HepG2 (cell line): ENCODE data around the gene ARHGAP45. TPM values are rescaled to one million over a fixed set of nuclear protein-coding genes. Genes with fewer than 3 reads are reported as not detected.

Experiments used
- HMGXB4 ChIP-seq, 2 experiments: sonication (generic) in 1 of 2; formaldehyde crosslinking in 1 of 2; IDR thresholded peaks; 2 replicates each; pipeline versions ENCODE4 v1.4.0 to v1.6.1; 2018 to 2020; ENCODE audit warnings: missing genetic modification reagents in 2 of 2, borderline replicate concordance in 1 of 2, low read depth in 1 of 2, mild to moderate bottlenecking in 1 of 2, missing biosample characterization in 1 of 2
- KDM5A ChIP-seq: fragments of 200-600 bp; sonication (generic); IDR thresholded peaks from 2 replicates; pipeline ENCODE4 v1.7.0; 2018; ENCODE audit warnings: antibody characterized with exemption, mild to moderate bottlenecking, low read length, borderline replicate concordance
- LRRFIP1 ChIP-seq: sonication (generic); formaldehyde crosslinking; conservative IDR thresholded peaks from 2 replicates; pipeline ENCODE4 v1.4.0; 2020; ENCODE audit warnings: missing genetic modification reagents
- NFE2 ChIP-seq: sonication (generic); formaldehyde crosslinking; IDR thresholded peaks from 2 replicates; pipeline ENCODE4 v1.4.0; 2020; ENCODE audit warnings: missing genetic modification reagents
- THAP9 ChIP-seq: sonication (generic); formaldehyde crosslinking; IDR thresholded peaks from 2 replicates; pipeline ENCODE4; 2020; ENCODE audit warnings: missing genetic modification reagents, mild to moderate bottlenecking, borderline replicate concordance
- U2AF2 ChIP-seq: fragments of 200-400 bp; formaldehyde crosslinking; IDR thresholded peaks from 2 replicates; pipeline ENCODE4 v1.6.1; 2017; ENCODE audit warnings: low read depth, mild to moderate bottlenecking, low read length
- ZNF30 ChIP-seq: sonication (generic); formaldehyde crosslinking; IDR thresholded peaks from 2 replicates; pipeline ENCODE4 v1.5.0; 2020; ENCODE audit warnings: mild to moderate bottlenecking, missing genetic modification reagents
- ZNF660 ChIP-seq: sonication (generic); formaldehyde crosslinking; IDR thresholded peaks from 2 replicates; pipeline ENCODE4 v1.5.1; 2020; ENCODE audit warnings: mild to moderate bottlenecking, low read depth, missing genetic modification reagents, borderline replicate concordance
- ZNF773 ChIP-seq: sonication (generic); formaldehyde crosslinking; IDR thresholded peaks from 2 replicates; pipeline ENCODE4 v1.4.0; 2020; ENCODE audit warnings: missing genetic modification reagents, borderline replicate concordance
- polyA plus RNA-seq, 8 experiments: library from polyadenylated mRNA; depleted of rRNA in 3 of 8; stranded (reverse) in 7 of 8; unstranded in 1 of 8; fragments of >200 nt; fragmentation: Illumina TruSeq in 4 of 8; extraction: Trizol in 4 of 8; gene quantifications; 2 replicates each; pipeline versions ENCODE4 v1.2.1 to v1.2.3, GENCODE V29; 2011 to 2016; ENCODE audit warnings: low read depth in 4 of 8, missing spikeins in 1 of 8, mixed read lengths in 1 of 8; ENCODE audit not compliant: insufficient read depth in 1 of 8
- total RNA-seq, 5 experiments: library from RNA; depleted of rRNA; stranded (reverse); fragments of >200 nt; fragmentation: Illumina TruSeq; extraction: Trizol; gene quantifications; 2 replicates each; pipeline ENCODE4 v1.2.3, GENCODE V29; 2016; ENCODE audit warnings: low read depth in 1 of 5
- TF ChIP-seq, protein P1 (sequence below), 2 experiments: fragments of 450-650 bp in 1 of 2; sonication (generic) in 1 of 2; formaldehyde crosslinking in 1 of 2; IDR thresholded peaks; 2 replicates each; pipeline versions ENCODE4 v1.6.1 to v1.8.0; 2016 to 2022; ENCODE audit warnings: antibody characterized with exemption in 1 of 2, mild to moderate bottlenecking in 1 of 2, missing genetic modification reagents in 1 of 2

ARHGAP45 gene
- total and polyA plus RNA-seq, 2 of the 13 experiments (the other 11 are each of a cell fraction or from before 2014, with no cell fraction given): 0.84 to 32.0 TPM

GRCh38 chr19:1103708-1104310 lies 36.8 kb downstream of the ARHGAP45 start, which contains the start of gene GPX4 (continued):
- TF ChIP-seq, protein P1, sequence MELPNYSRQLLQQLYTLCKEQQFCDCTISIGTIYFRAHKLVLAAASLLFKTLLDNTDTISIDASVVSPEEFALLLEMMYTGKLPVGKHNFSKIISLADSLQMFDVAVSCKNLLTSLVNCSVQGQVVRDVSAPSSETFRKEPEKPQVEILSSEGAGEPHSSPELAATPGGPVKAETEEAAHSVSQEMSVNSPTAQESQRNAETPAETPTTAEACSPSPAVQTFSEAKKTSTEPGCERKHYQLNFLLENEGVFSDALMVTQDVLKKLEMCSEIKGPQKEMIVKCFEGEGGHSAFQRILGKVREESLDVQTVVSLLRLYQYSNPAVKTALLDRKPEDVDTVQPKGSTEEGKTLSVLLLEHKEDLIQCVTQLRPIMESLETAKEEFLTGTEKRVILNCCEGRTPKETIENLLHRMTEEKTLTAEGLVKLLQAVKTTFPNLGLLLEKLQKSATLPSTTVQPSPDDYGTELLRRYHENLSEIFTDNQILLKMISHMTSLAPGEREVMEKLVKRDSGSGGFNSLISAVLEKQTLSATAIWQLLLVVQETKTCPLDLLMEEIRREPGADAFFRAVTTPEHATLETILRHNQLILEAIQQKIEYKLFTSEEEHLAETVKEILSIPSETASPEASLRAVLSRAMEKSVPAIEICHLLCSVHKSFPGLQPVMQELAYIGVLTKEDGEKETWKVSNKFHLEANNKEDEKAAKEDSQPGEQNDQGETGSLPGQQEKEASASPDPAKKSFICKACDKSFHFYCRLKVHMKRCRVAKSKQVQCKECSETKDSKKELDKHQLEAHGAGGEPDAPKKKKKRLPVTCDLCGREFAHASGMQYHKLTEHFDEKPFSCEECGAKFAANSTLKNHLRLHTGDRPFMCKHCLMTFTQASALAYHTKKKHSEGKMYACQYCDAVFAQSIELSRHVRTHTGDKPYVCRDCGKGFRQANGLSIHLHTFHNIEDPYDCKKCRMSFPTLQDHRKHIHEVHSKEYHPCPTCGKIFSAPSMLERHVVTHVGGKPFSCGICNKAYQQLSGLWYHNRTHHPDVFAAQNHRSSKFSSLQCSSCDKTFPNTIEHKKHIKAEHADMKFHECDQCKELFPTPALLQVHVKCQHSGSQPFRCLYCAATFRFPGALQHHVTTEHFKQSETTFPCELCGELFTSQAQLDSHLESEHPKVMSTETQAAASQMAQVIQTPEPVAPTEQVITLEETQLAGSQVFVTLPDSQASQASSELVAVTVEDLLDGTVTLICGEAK (IDR thresholded peaks at IDR 0.05): no peak
- TF ChIP-seq, protein P1 (CRISPR knock-in tag; IDR thresholded peaks at IDR 0.05): peak; percentile 56; the same call in 1 of the 2 replicates
- TF ChIP-seq HMGXB4 (CRISPR knock-in tag; IDR thresholded peaks at IDR 0.05; ENCODE audit: borderline replicate concordance in 1 of 2, low read depth in 1 of 2): peak; percentile 57 to 72; a peak in 3 of 4 replicates
- TF ChIP-seq ZNF773 (CRISPR knock-in tag): peak; percentile 59; the same call in 1 of the 2 replicates
- no peak for TF ChIP-seq ZNF30
- no peak for TF ChIP-seq LRRFIP1
- no peak for TF ChIP-seq ZNF660
- no peak for TF ChIP-seq NFE2 (CRISPR knock-in tag)
- peak; percentile 36; the same call in 1 of the 2 replicates for TF ChIP-seq KDM5A
- TF ChIP-seq THAP9: peak; percentile 19; the same call in 1 of the 2 replicates
- TF ChIP-seq U2AF2: no peak
